Right lobe of liver (tissue), 4 donors: ENCODE data around the gene MKLN1.

Experiments used
- POLR2A ChIP-seq: fragments of 450-650 bp; IDR thresholded peaks from one replicate; pipeline ENCODE4 v1.6.1; 2017; ENCODE audit warnings: antibody characterized with exemption, mild to moderate bottlenecking
- TF ChIP-seq, protein P1 (sequence below), 4 donors: fragments of 200-600 bp in 3 of 4; fragments of 450-650 bp in 1 of 4; IDR thresholded peaks; one replicate each; pipeline versions ENCODE4 v1.5.1 to v1.8.0; 2016 to 2022; ENCODE audit warnings: antibody characterized with exemption in 4 of 4, mild to moderate bottlenecking in 2 of 4
- donor health status: DM: no; HTN: no; CAD: no.
- donor health status: DM: no; HTN: no; CAD: no.
- donor health status: DM: no; HTN: yes; CAD: no.

DNA sequence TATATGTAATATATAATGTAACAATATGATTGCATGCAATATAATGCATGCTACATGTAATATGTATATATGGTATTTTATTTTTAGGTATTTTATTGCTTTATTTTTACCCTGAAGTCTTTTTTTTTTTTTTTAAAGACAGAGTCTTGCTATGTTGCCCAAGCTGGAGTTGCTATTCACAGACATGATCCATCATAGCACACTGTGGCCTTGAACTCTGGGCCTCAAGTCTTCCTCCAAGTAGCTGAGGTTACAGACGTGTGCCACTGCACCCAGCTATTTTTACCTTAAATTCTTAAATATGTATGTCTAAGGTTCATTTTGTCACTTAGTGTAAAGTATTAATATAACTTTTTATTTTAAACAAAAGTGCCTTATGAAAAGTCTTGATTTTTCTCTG, 47.1 kb downstream of the MKLN1 start:
- TF ChIP-seq, protein P1, sequence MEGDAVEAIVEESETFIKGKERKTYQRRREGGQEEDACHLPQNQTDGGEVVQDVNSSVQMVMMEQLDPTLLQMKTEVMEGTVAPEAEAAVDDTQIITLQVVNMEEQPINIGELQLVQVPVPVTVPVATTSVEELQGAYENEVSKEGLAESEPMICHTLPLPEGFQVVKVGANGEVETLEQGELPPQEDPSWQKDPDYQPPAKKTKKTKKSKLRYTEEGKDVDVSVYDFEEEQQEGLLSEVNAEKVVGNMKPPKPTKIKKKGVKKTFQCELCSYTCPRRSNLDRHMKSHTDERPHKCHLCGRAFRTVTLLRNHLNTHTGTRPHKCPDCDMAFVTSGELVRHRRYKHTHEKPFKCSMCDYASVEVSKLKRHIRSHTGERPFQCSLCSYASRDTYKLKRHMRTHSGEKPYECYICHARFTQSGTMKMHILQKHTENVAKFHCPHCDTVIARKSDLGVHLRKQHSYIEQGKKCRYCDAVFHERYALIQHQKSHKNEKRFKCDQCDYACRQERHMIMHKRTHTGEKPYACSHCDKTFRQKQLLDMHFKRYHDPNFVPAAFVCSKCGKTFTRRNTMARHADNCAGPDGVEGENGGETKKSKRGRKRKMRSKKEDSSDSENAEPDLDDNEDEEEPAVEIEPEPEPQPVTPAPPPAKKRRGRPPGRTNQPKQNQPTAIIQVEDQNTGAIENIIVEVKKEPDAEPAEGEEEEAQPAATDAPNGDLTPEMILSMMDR (IDR thresholded peaks at IDR 0.05), result no peak
- no peak for TF ChIP-seq POLR2A
